ENCODE measurements around the gene LAMB3. TPM values are rescaled to one million over a fixed set of nuclear protein-coding genes. Genes with fewer than 3 reads are reported as not detected.

The LAMB3 gene
- total and polyA plus RNA-seq, 4 donors, result 14.6 to 121 (median 68.6) TPM

- 82 to 87% methylated on average over 7 of the region's 7 CpGs for WGBS, 2 donors
- no peak overlapping the region for H3K9ac ChIP-seq (ENCODE audit: insufficient read depth in 1 of 2, low read length in 2 of 2)
- TF ChIP-seq, protein P1, sequence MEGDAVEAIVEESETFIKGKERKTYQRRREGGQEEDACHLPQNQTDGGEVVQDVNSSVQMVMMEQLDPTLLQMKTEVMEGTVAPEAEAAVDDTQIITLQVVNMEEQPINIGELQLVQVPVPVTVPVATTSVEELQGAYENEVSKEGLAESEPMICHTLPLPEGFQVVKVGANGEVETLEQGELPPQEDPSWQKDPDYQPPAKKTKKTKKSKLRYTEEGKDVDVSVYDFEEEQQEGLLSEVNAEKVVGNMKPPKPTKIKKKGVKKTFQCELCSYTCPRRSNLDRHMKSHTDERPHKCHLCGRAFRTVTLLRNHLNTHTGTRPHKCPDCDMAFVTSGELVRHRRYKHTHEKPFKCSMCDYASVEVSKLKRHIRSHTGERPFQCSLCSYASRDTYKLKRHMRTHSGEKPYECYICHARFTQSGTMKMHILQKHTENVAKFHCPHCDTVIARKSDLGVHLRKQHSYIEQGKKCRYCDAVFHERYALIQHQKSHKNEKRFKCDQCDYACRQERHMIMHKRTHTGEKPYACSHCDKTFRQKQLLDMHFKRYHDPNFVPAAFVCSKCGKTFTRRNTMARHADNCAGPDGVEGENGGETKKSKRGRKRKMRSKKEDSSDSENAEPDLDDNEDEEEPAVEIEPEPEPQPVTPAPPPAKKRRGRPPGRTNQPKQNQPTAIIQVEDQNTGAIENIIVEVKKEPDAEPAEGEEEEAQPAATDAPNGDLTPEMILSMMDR (IDR thresholded peaks at IDR 0.05; ENCODE audit: control extremely low read depth, extremely low read depth), result no peak
- peaks cover 0 to 25% (median 6%) of the 10 kb centered on the region in 5 donors for H3K4me1 ChIP-seq (ENCODE audit: control insufficient read depth in 5 of 5, insufficient read depth in 5 of 5, low read length in 5 of 5)
- no peaks in the 10 kb centered on the region for H3K36me3 ChIP-seq (ENCODE audit: control insufficient read depth in 4 of 4, insufficient read depth in 4 of 4, low read length in 4 of 4)
- H3K4me3 ChIP-seq, result no peak overlapping the region
- H3K9me3 ChIP-seq (ENCODE audit: control insufficient read depth in 4 of 4, insufficient read depth in 3 of 4, low read length in 3 of 4), result no peaks in the 10 kb centered on the region
- no peaks in the 10 kb centered on the region for H3K27me3 ChIP-seq (ENCODE audit: control insufficient read depth in 3 of 3, insufficient read depth in 3 of 3, low read length in 2 of 3)
- DNase-seq (no peak), ATAC-seq (ENCODE audit: insufficient read depth, low FRiP score) (no peak)
- H3K27ac ChIP-seq (ENCODE audit: low read depth in 1 of 2, low read length in 1 of 2), result no peak overlapping the region
Observed at GRCh38 chr1:209628618-209629299, 23.5 kb downstream of the LAMB3 start.

DNA sequence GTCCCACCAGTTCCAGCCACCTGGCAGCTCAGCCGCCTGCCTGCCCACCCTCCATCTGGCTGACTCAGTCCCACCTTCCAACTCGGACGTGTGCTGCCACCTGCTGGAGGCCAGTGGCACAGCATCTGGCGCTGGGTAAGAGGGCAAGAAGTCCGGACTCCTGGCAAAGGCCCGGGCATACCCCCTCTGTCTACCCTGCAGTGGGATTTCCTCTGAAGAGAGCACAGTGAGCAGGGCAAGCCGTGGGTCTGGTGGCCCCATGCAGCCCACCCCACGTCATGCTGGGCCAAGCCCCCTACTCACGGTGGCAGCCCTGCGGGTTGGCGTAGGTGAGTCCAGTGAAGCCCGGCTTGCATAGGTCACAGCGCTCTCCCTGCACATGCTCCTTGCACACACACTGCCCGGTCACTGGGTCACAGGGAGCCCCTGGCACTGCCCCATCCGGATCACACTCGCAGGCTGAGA, 24.5 kb downstream of the LAMB3 start:
- peaks cover 0 to 25% (median 6%) of the 10 kb centered on the region in 5 donors for H3K4me1 ChIP-seq (ENCODE audit: control insufficient read depth in 5 of 5, insufficient read depth in 5 of 5, low read length in 5 of 5)
- WGBS, 2 donors, result 41 to 44% methylated on average over 16 of the region's 16 CpGs
- peak; percentile 47 for ATAC-seq (ENCODE audit: insufficient read depth, low FRiP score)
- TF ChIP-seq, protein P1 (IDR thresholded peaks at IDR 0.05; ENCODE audit: control extremely low read depth, extremely low read depth), result peak; percentile 86
- peak; percentile 80 to 84 (median 82) for DNase-seq
- H3K9ac ChIP-seq (ENCODE audit: insufficient read depth in 1 of 2, low read length in 2 of 2), result no peak overlapping the region
- no peaks in the 10 kb centered on the region for H3K9me3 ChIP-seq (ENCODE audit: control insufficient read depth in 4 of 4, insufficient read depth in 3 of 4, low read length in 3 of 4)
- H3K27me3 ChIP-seq (ENCODE audit: control insufficient read depth in 3 of 3, insufficient read depth in 3 of 3, low read length in 2 of 3), result no peaks in the 10 kb centered on the region
- H3K27ac ChIP-seq (ENCODE audit: low read depth in 1 of 2, low read length in 1 of 2), result no peak overlapping the region
- H3K4me3 ChIP-seq, result no peak overlapping the region
- H3K36me3 ChIP-seq (ENCODE audit: control insufficient read depth in 4 of 4, insufficient read depth in 4 of 4, low read length in 4 of 4), result no peaks in the 10 kb centered on the region

GRCh38 chr1:209627027-209627731, 25.0 kb downstream of the LAMB3 start:
- H3K4me3 ChIP-seq, result no peak overlapping the region
- no peaks in the 10 kb centered on the region for H3K36me3 ChIP-seq (ENCODE audit: control insufficient read depth in 4 of 4, insufficient read depth in 4 of 4, low read length in 4 of 4)
- H3K27ac ChIP-seq (ENCODE audit: low read depth in 1 of 2, low read length in 1 of 2), result peak overlapping the region in 1 of 2 donors; percentile 15

More at GRCh38 chr1:209627027-209627731, 25.0 kb downstream of the LAMB3 start:
- TF ChIP-seq, protein P1 (IDR thresholded peaks at IDR 0.05; ENCODE audit: control extremely low read depth, extremely low read depth), result no peak
- H3K27me3 ChIP-seq (ENCODE audit: control insufficient read depth in 3 of 3, insufficient read depth in 3 of 3, low read length in 2 of 3), result no peaks in the 10 kb centered on the region
- 54 to 60% methylated on average over 16 of the region's 16 CpGs for WGBS, 2 donors
- ATAC-seq (ENCODE audit: insufficient read depth, low FRiP score), result peak; percentile 14
- no peak for DNase-seq
- H3K9ac ChIP-seq (ENCODE audit: insufficient read depth in 1 of 2, low read length in 2 of 2), result no peak overlapping the region
- H3K9me3 ChIP-seq (ENCODE audit: control insufficient read depth in 4 of 4, insufficient read depth in 3 of 4, low read length in 3 of 4), result no peaks in the 10 kb centered on the region
- H3K4me1 ChIP-seq (ENCODE audit: control insufficient read depth in 5 of 5, insufficient read depth in 5 of 5, low read length in 5 of 5), result peaks cover 0 to 25% (median 6%) of the 10 kb centered on the region in 5 donors
